Mesangial cell (primary cell): ENCODE results near the gene DLG1. TPM values are rescaled to one million over a fixed set of nuclear protein-coding genes. Genes with fewer than 3 reads are reported as not detected.

Experiments
- total RNA-seq: library from RNA; depleted of rRNA; stranded (reverse); fragments of >200 nt; gene quantifications from 2 replicates; pipeline ENCODE4 v1.2.3, GENCODE V29; 2015

The DLG1 gene
- total RNA-seq: 54.4 and 82.0 TPM in 2 replicates

DNA sequence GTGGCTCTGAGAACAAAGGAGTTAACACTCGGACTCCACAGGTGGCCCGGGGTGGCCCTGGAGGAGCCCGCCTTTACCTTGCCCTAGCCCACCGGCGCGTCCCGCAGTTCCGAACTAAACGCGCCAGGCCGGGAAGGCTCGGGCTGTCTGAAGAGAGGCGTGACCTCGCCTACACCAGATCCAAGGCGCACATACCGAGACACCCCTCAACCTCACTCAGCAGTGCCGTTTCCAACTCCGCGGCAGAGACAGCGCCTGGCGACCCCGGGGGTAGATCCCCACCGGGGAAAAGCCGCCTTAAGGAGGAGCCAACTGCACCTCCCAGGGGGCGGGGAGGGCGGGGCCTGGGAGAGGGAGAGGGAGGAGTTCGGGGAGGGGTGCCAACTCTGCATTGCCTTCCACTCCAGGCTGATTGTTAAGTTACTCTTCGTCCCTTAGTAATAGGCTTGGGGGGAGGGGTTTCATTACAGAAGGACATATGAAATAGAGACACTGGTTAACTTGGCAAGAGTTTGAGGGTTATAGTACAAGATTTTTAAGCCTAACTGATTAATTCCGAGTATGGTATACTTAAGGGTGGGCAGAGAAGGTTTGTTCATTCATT, at the start of gene DLG1:
Gene DLG1, minus strand, starts transcription at position 272 of the 604 bp plus-strand sequence. CDS start 1,408 bp downstream, outside the sequence.

DNA sequence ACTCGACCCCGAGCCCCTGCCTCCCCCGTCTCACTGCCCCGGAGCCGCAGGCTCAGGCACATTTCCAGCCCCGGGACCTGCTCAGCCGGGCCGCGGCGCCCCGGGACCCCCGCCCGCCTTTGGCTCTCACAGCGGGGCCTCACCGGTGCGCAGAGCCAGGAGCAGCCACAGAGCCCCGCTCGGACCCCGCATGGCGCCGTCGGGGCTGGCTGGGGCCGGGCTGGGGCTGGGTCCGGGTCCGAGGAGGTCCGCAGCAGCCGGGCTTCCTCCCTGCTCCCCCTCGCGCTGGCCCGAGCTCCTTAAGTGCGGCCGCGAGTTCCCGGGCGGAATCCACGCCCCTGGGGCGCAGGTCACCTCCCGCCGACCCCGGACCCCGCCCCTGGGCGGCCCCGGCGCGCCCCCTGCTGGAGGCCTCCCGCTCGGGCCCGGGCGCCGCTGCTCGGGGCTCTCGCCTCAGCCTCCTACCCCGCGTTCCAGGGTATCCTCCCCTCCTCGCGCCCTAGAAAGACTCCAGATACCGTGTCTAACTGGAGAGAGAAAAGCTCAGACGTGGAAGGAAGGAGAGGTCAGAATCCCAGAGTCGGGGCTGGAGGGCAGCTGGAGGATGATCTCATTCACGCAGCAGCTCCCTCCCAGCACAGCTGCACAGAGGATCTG, 268.8 kb downstream of the DLG1 start, which contains the start of gene MELTF:
Gene MELTF, minus strand, starts transcription at position 307 of the 657 bp plus-strand sequence. Its CDS starts 115 bp downstream, at position 192.

